ENCODE measurements around the gene C18orf63.

- TF ChIP-seq CTCF (IDR thresholded peaks at IDR 0.05; ENCODE audit: insufficient read depth, low read length) (no peak), POLR2AphosphoS5 (IDR thresholded peaks at IDR 0.05; ENCODE audit: low read depth) (no peak)
Observed at GRCh38 chr18:74334242-74334893, 18.7 kb downstream of the C18orf63 start.

Measured in HL-60 (cell line).